OCI-LY1 (cell line): Measurements from ENCODE around the gene AFMID.

Source experiments
- CTCF ChIP-seq: fragments of 200-600 bp; sonication (generic), shearing (Covaris generic); IDR thresholded peaks from 2 replicates; pipeline ENCODE4 v1.5.1; 2017; ENCODE audit warnings: mild to moderate bottlenecking, antibody characterized with exemption, low read length, moderate library complexity, mixed read lengths
- EZH2 ChIP-seq: fragments of 200-600 bp; sonication (generic), shearing (Covaris generic); IDR thresholded peaks from 2 replicates; pipeline ENCODE4 v1.8.0; 2017; ENCODE audit warnings: borderline replicate concordance, mixed run types, mild to moderate bottlenecking, antibody characterized with exemption, low read length, moderate library complexity, mixed read lengths

GRCh38 chr17:78200451-78200850 lies 13.3 kb downstream of the AFMID start:
- TF ChIP-seq CTCF (no peak), EZH2 (no peak)
